ENCODE results near the gene GPR78. TPM values are rescaled to one million over a fixed set of nuclear protein-coding genes. Genes with fewer than 3 reads are reported as not detected.

GPR78 gene
- total RNA-seq, 1 donor from 2014 or later = 0.21 TPM

- no peaks in the 10 kb centered on the region for H3K27me3 ChIP-seq (ENCODE audit: low read depth)
- no peaks in the 10 kb centered on the region for H3K9me3 ChIP-seq
- intact Hi-C loops (cut with DNase I) = no loop called here
- H3K36me3 ChIP-seq = no peaks in the 10 kb centered on the region
- no peak overlapping the region for H3K4me3 ChIP-seq
- ATAC-seq (no peak), DNase-seq (no peak)
- peak overlapping the region; percentile 41 for H3K27ac ChIP-seq
- TF ChIP-seq, protein P1, sequence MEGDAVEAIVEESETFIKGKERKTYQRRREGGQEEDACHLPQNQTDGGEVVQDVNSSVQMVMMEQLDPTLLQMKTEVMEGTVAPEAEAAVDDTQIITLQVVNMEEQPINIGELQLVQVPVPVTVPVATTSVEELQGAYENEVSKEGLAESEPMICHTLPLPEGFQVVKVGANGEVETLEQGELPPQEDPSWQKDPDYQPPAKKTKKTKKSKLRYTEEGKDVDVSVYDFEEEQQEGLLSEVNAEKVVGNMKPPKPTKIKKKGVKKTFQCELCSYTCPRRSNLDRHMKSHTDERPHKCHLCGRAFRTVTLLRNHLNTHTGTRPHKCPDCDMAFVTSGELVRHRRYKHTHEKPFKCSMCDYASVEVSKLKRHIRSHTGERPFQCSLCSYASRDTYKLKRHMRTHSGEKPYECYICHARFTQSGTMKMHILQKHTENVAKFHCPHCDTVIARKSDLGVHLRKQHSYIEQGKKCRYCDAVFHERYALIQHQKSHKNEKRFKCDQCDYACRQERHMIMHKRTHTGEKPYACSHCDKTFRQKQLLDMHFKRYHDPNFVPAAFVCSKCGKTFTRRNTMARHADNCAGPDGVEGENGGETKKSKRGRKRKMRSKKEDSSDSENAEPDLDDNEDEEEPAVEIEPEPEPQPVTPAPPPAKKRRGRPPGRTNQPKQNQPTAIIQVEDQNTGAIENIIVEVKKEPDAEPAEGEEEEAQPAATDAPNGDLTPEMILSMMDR (IDR thresholded peaks at IDR 0.05) = no peak
- H3K4me1 ChIP-seq = peaks cover 31% of the 10 kb centered on the region
These were observed 43.7 kb upstream of the GPR78 start for GRCh38 chr4:8536467-8536866.

GRCh38 chr4:8537041-8537461 lies 43.1 kb upstream of the GPR78 start:
- Histone ChIP-seq H3K4me3 (no peak overlapping the region), H3K36me3 (no peaks in the 10 kb centered on the region), H3K27me3 (ENCODE audit: low read depth) (no peaks in the 10 kb centered on the region), H3K9me3 (no peaks in the 10 kb centered on the region), H3K4me1 (peaks cover 31% of the 10 kb centered on the region), H3K27ac (peak overlapping the region; percentile 41)
- no peak for DNase-seq
- intact Hi-C loops (cut with DNase I) = no loop called here
- ATAC-seq = peak; percentile 72 to 83
- TF ChIP-seq, protein P1 (IDR thresholded peaks at IDR 0.05) = no peak

- Histone ChIP-seq H3K27ac (no peak overlapping the region), H3K4me3 (no peak overlapping the region), H3K9me3 (no peaks in the 10 kb centered on the region), H3K36me3 (no peaks in the 10 kb centered on the region), H3K4me1 (peaks cover 31% of the 10 kb centered on the region), H3K27me3 (ENCODE audit: low read depth) (no peaks in the 10 kb centered on the region)
- ATAC-seq (no peak), DNase-seq (no peak)
- intact Hi-C loops (cut with DNase I) = no loop called here
- TF ChIP-seq, protein P1 (IDR thresholded peaks at IDR 0.05) = no peak
These were observed 42.0 kb upstream of the GPR78 start for GRCh38 chr4:8538076-8538702.

GRCh38 chr4:8538703-8539567 lies 41.3 kb upstream of the GPR78 start:
- intact Hi-C loops (cut with DNase I) = no loop called here
- H3K9me3 ChIP-seq = no peaks in the 10 kb centered on the region
- no peak overlapping the region for H3K27ac ChIP-seq
- H3K4me1 ChIP-seq = peaks cover 26% of the 10 kb centered on the region
- no peaks in the 10 kb centered on the region for H3K36me3 ChIP-seq
- no peaks in the 10 kb centered on the region for H3K27me3 ChIP-seq (ENCODE audit: low read depth)
- TF ChIP-seq, protein P1 (IDR thresholded peaks at IDR 0.05) = no peak
- no peak for DNase-seq
- no peak for ATAC-seq
- H3K4me3 ChIP-seq = no peak overlapping the region

DNA sequence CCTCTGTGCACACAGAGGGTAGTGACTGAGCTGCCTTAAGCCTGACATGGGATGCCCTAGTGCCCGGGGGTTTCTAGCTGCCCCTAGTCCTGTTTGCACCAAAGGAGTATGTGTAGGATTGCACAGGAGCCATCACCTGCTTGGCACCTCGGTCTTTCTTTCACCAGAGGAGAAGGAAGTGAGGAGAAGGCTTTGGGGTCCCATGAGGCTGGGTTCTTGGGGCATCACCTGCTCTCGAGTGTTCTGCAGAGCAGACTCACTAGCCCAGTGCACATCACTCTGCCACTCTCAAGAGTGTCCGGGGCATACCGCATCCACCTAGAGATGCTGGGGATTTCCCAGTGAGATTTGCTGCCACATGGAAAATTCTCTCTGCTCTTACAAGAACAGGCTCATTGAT lies 40.5 kb upstream of the GPR78 start:
- intact Hi-C loops (cut with DNase I) = no loop called here
- ATAC-seq (no peak), DNase-seq (no peak)

More for the DNA sequence above, 40.5 kb upstream of the GPR78 start:
- no peaks in the 10 kb centered on the region for H3K36me3 ChIP-seq
- peaks cover 21% of the 10 kb centered on the region for H3K4me1 ChIP-seq
- no peak overlapping the region for H3K27ac ChIP-seq
- TF ChIP-seq, protein P1 (IDR thresholded peaks at IDR 0.05) = no peak
- H3K4me3 ChIP-seq = no peak overlapping the region
- H3K27me3 ChIP-seq (ENCODE audit: low read depth) = no peaks in the 10 kb centered on the region
- no peaks in the 10 kb centered on the region for H3K9me3 ChIP-seq
